Measurements from ENCODE around the gene SCFD2. TPM values are rescaled to one million over a fixed set of nuclear protein-coding genes. Genes with fewer than 3 reads are reported as not detected.
A peak's percentile ranks its signal among the peaks of the same experiment; 100 is the strongest.

SCFD2 gene
- total RNA-seq, 4 donors from 2014 or later, result 12.7 to 23.7 (median 18.3) TPM

- DNase-seq, result no peak
- no peaks in the 10 kb centered on the region for H3K9me3 ChIP-seq
- TF ChIP-seq CTCF (IDR thresholded peaks at IDR 0.05), result no peak
- TF ChIP-seq POLR2AphosphoS5 (IDR thresholded peaks at IDR 0.05), result no peak
- TF ChIP-seq EP300 (IDR thresholded peaks at IDR 0.05; ENCODE audit: low read depth), result no peak
- no peak for TF ChIP-seq POLR2A (IDR thresholded peaks at IDR 0.05)
- no peaks in the 10 kb centered on the region for H3K36me3 ChIP-seq
- in situ Hi-C loops (cut with MboI; ENCODE audit: low pct_ligation_motif_present in 1 of 4, low pct_unique_long_range_greater_than_20kb in 1 of 4, low sequenced_read_pairs in 3 of 4) (loop anchor here (10.0 to 25.0 kb wide), 7 partner anchors 344 to 1244 kb away; partner anchors contain the start of genes PDGFRA (in 1 of the 4) and SCFD2 (in 1 of the 4)), intact Hi-C loops (cut with DNase I; ENCODE audit: low total_unique reads) (no loop called here)
- no peaks in the 10 kb centered on the region for H3K27me3 ChIP-seq
- H3K4me3 ChIP-seq, result no peak overlapping the region
- H3K27ac ChIP-seq, result no peak overlapping the region
- WGBS, 2 donors (ENCODE audit: low coverage in 1 of 2), result 96% methylated on average over 3 of the region's 3 CpGs; no CpG with 5 or more reads in 1 of the 2 donors
- peaks cover 3 to 12% (median 8%) of the 10 kb centered on the region in 4 donors for H3K4me1 ChIP-seq
These were observed 347.4 kb downstream of the SCFD2 start for GRCh38 chr4:53018471-53018870.

- TF ChIP-seq POLR2A (IDR thresholded peaks at IDR 0.05) (no peak), EP300 (IDR thresholded peaks at IDR 0.05; ENCODE audit: low read depth) (no peak), CTCF (IDR thresholded peaks at IDR 0.05) (no peak), POLR2AphosphoS5 (IDR thresholded peaks at IDR 0.05) (no peak)
- peaks cover 3 to 28% (median 12%) of the 10 kb centered on the region in 4 donors for H3K4me1 ChIP-seq
- no peak for DNase-seq
- H3K4me3 ChIP-seq, result no peak overlapping the region
- no peaks in the 10 kb centered on the region for H3K9me3 ChIP-seq
- in situ Hi-C loops (cut with MboI; ENCODE audit: low pct_ligation_motif_present in 1 of 4, low pct_unique_long_range_greater_than_20kb in 1 of 4, low sequenced_read_pairs in 3 of 4) (loop anchor here (10.0 to 25.0 kb wide), 7 partner anchors 346 to 1246 kb away; partner anchors contain the start of genes PDGFRA (in 1 of the 4) and SCFD2 (in 1 of the 4)), intact Hi-C loops (cut with DNase I; ENCODE audit: low total_unique reads) (no loop called here)
- H3K27me3 ChIP-seq, result no peaks in the 10 kb centered on the region
- H3K36me3 ChIP-seq, result no peaks in the 10 kb centered on the region
- H3K27ac ChIP-seq, result no peak overlapping the region
- 64 to 73% methylated on average over 5 of the region's 5 CpGs for WGBS, 2 donors (ENCODE audit: low coverage in 1 of 2)
These were observed 349.6 kb downstream of the SCFD2 start for GRCh38 chr4:53016099-53016820.

- intact Hi-C loops (cut with DNase I; ENCODE audit: low total_unique reads), result no loop called here
- in situ Hi-C loops (cut with MboI; ENCODE audit: low pct_ligation_motif_present in 1 of 4, low pct_unique_long_range_greater_than_20kb in 1 of 4, low sequenced_read_pairs in 3 of 4), result loop anchor here (10.0 to 25.0 kb wide), 7 partner anchors 347 to 1247 kb away; partner anchors contain the start of genes PDGFRA (in 1 of the 4) and SCFD2 (in 1 of the 4)
- DNase-seq, result peak; percentile 24
- Histone ChIP-seq H3K27ac (no peak overlapping the region), H3K27me3 (no peaks in the 10 kb centered on the region), H3K36me3 (no peaks in the 10 kb centered on the region), H3K9me3 (no peaks in the 10 kb centered on the region), H3K4me3 (no peak overlapping the region), H3K4me1 (peaks cover 3 to 31% (median 13%) of the 10 kb centered on the region in 4 donors)
- TF ChIP-seq POLR2AphosphoS5 (IDR thresholded peaks at IDR 0.05), result no peak
- peak; percentile 59 to 65 (median 62) for TF ChIP-seq CTCF (IDR thresholded peaks at IDR 0.05)
- no peak for TF ChIP-seq POLR2A (IDR thresholded peaks at IDR 0.05)
- TF ChIP-seq EP300 (IDR thresholded peaks at IDR 0.05; ENCODE audit: low read depth), result no peak
- 27 to 31% methylated on average over 5 of the region's 5 CpGs for whole genome bisulfite sequencing, 2 donors (ENCODE audit: low coverage in 1 of 2)
These were observed 350.2 kb downstream of the SCFD2 start for GRCh38 chr4:53015681-53016080.

GRCh38 chr4:53014881-53015280 lies 351.0 kb downstream of the SCFD2 start:
- Histone ChIP-seq H3K4me3 (no peak overlapping the region), H3K9me3 (no peaks in the 10 kb centered on the region), H3K27me3 (no peaks in the 10 kb centered on the region), H3K27ac (no peak overlapping the region), H3K36me3 (no peaks in the 10 kb centered on the region), H3K4me1 (peaks cover 3 to 29% (median 10%) of the 10 kb centered on the region in 4 donors)
- no peak for DNase-seq
- WGBS, 2 donors (ENCODE audit: low coverage in 1 of 2), result 60 to 68% methylated on average over 2 of the region's 2 CpGs
- TF ChIP-seq POLR2A (IDR thresholded peaks at IDR 0.05) (no peak), CTCF (IDR thresholded peaks at IDR 0.05) (no peak), POLR2AphosphoS5 (IDR thresholded peaks at IDR 0.05) (no peak), EP300 (IDR thresholded peaks at IDR 0.05; ENCODE audit: low read depth) (no peak)
- intact Hi-C loops (cut with DNase I; ENCODE audit: low total_unique reads), result no loop called here
- in situ Hi-C loops (cut with MboI; ENCODE audit: low pct_ligation_motif_present in 1 of 4, low pct_unique_long_range_greater_than_20kb in 1 of 4, low sequenced_read_pairs in 3 of 4), result loop anchor here (10.0 to 25.0 kb wide), 7 partner anchors 347 to 1247 kb away; partner anchors contain the start of genes PDGFRA (in 1 of the 4) and SCFD2 (in 1 of the 4)
